ENCODE measurements around the gene STK24. TPM values are rescaled to one million over a fixed set of nuclear protein-coding genes. Genes with fewer than 3 reads are reported as not detected.

Gene STK24
- total and polyA plus RNA-seq, 2 donors (not counting 1 experiment from before 2014, with no cell fraction given): 53.2 to 73.1 TPM

DNA sequence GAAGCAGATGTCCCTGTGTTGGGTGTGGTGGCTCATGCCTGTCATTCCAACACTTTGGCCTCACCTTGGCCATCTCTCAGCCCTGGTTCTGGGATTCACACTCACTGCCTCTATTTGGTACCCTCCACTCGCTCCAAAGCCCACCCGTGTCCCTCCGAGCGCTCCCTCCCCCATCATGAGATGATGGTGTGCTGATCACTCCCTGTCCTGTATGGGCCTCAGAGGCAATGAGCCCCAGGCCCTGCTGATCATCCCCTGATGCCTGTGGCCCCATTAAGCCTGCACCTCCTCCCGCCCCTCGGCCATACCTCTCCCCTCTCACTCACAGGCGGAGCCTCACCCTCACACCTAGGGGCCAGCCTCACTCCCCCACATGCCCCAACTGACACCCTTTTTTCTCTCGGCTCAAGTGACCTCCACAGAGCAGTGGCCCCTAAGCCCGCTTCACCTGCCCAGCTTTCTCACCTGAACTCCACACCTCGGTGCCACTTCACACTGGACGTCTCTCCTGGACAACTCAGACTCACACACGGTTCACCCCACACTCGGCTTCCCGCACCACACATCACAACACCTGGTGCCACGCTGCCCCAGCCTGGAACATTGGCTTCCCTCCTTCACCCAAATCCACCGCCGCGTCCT, 114.5 kb downstream of the STK24 start:
- no peak for TF ChIP-seq EZH2 (IDR thresholded peaks at IDR 0.05; ENCODE audit: low read length, missing control alignments)
- TF ChIP-seq, protein P1, sequence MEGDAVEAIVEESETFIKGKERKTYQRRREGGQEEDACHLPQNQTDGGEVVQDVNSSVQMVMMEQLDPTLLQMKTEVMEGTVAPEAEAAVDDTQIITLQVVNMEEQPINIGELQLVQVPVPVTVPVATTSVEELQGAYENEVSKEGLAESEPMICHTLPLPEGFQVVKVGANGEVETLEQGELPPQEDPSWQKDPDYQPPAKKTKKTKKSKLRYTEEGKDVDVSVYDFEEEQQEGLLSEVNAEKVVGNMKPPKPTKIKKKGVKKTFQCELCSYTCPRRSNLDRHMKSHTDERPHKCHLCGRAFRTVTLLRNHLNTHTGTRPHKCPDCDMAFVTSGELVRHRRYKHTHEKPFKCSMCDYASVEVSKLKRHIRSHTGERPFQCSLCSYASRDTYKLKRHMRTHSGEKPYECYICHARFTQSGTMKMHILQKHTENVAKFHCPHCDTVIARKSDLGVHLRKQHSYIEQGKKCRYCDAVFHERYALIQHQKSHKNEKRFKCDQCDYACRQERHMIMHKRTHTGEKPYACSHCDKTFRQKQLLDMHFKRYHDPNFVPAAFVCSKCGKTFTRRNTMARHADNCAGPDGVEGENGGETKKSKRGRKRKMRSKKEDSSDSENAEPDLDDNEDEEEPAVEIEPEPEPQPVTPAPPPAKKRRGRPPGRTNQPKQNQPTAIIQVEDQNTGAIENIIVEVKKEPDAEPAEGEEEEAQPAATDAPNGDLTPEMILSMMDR (conservative IDR thresholded peaks at IDR 0.05 in 1 of 2, IDR thresholded peaks at IDR 0.05 in 1 of 2; ENCODE audit: low read depth in 1 of 2, low read length in 2 of 2): no peak
- H3K4me1 ChIP-seq (ENCODE audit: control insufficient read depth, extremely low read depth, insufficient read depth, low read length): no peaks in the 10 kb centered on the region
- peaks cover 26% of the 10 kb centered on the region for H3K36me3 ChIP-seq (ENCODE audit: control insufficient read depth, insufficient read depth, low read length)
- peaks cover 18% of the 10 kb centered on the region for H3K79me2 ChIP-seq (ENCODE audit: control insufficient read depth, insufficient read depth, low read length)
- no peak overlapping the region for H3K4me2 ChIP-seq (ENCODE audit: extremely low read depth, insufficient read depth, low read length)
- no peaks in the 10 kb centered on the region for H3K27me3 ChIP-seq (ENCODE audit: control insufficient read depth, insufficient read depth, low read length)
- H3K4me3 ChIP-seq (replicated peaks in 1 of 4; ENCODE audit: control extremely low read depth in 1 of 4, insufficient read depth in 1 of 4, low read depth in 3 of 4, low read length in 4 of 4): no peak overlapping the region
- H3K27ac ChIP-seq (ENCODE audit: insufficient read depth, low read length): no peak overlapping the region
- no peaks in the 10 kb centered on the region for H4K20me1 ChIP-seq (ENCODE audit: control insufficient read depth, extremely low read depth, insufficient read depth, low read length)
- DNase-seq (ENCODE audit: low read depth in 2 of 2): no peak
- no peaks in the 10 kb centered on the region for H3K9me3 ChIP-seq (ENCODE audit: control insufficient read depth, insufficient read depth, low read depth, low read length)
- H2AFZ ChIP-seq (ENCODE audit: low read length): no peak overlapping the region
- H3K9ac ChIP-seq (ENCODE audit: insufficient read depth, low read length): no peak overlapping the region

DNA sequence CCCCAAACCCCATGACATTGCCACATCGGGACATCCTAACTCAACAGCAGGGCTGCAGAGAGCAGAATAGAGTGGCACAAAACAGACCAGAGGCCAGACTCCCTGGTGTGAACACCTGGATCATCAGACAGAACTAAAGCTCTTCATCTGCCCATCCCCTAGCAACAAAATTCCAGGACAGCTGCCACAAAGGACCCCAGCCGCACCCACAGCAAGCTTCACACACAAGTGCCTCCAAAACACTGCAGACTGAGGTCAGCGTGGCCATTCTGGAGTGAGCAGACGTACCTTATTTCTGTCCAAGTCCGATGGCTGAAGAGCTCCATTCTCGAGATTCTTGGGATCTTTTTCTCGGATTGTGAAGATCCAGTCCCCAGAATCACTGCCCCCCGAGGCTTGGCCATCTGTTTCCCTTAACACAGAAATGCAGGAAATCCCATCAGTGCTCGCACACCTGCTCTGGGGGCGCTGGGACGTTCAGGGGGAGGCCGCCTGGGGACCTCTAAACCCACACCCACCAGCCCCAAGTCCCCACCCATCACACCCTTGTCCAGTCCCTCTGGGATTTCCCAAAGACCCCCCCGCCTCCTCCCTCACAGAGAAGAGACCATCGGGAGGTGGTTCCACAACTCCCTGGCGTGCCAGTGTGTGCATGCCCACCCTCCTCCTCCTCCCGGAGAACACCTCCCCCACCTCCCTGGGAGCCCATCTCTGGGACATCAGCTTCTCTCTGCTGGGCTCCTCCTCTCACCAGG, 115.2 kb downstream of the STK24 start:
- TF ChIP-seq, protein P1 (conservative IDR thresholded peaks at IDR 0.05 in 1 of 2, IDR thresholded peaks at IDR 0.05 in 1 of 2; ENCODE audit: low read depth in 1 of 2, low read length in 2 of 2): no peak
- no peak for TF ChIP-seq EZH2 (IDR thresholded peaks at IDR 0.05; ENCODE audit: low read length, missing control alignments)
- no peak overlapping the region for H3K9ac ChIP-seq (ENCODE audit: insufficient read depth, low read length)
- no peak overlapping the region for H2AFZ ChIP-seq (ENCODE audit: low read length)
- no peaks in the 10 kb centered on the region for H3K27me3 ChIP-seq (ENCODE audit: control insufficient read depth, insufficient read depth, low read length)
- no peaks in the 10 kb centered on the region for H3K9me3 ChIP-seq (ENCODE audit: control insufficient read depth, insufficient read depth, low read depth, low read length)
- H3K79me2 ChIP-seq (ENCODE audit: control insufficient read depth, insufficient read depth, low read length): peaks cover 18% of the 10 kb centered on the region
- H3K4me2 ChIP-seq (ENCODE audit: extremely low read depth, insufficient read depth, low read length): no peak overlapping the region
- H3K4me3 ChIP-seq (replicated peaks in 1 of 4; ENCODE audit: control extremely low read depth in 1 of 4, insufficient read depth in 1 of 4, low read depth in 3 of 4, low read length in 4 of 4): no peak overlapping the region
- no peaks in the 10 kb centered on the region for H4K20me1 ChIP-seq (ENCODE audit: control insufficient read depth, extremely low read depth, insufficient read depth, low read length)
- no peak overlapping the region for H3K27ac ChIP-seq (ENCODE audit: insufficient read depth, low read length)
- H3K36me3 ChIP-seq (ENCODE audit: control insufficient read depth, insufficient read depth, low read length): peaks cover 26% of the 10 kb centered on the region
- no peaks in the 10 kb centered on the region for H3K4me1 ChIP-seq (ENCODE audit: control insufficient read depth, extremely low read depth, insufficient read depth, low read length)
- no peak for DNase-seq (ENCODE audit: low read depth in 2 of 2)

DNA sequence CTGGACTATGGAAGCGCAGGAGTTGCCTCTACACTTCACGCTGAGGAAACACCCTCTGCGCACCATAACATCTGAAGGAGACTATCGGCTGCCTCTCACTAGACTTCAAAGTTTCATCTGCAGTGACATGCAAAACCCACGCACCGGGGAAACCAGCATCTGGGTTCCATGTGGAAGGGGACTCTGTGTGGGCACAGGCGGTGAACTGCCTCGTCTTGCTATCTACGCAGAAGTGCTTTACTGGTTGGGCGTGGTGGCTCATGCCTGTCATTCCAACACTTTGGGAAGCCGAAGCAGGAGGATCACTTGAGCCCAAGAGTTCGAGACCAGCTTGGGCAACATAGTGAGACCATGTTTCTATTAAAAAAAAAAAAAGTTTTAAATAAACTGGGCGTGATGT, 116.4 kb downstream of the STK24 start:
- H4K20me1 ChIP-seq (ENCODE audit: control insufficient read depth, extremely low read depth, insufficient read depth, low read length): no peaks in the 10 kb centered on the region
- peaks cover 18% of the 10 kb centered on the region for H3K79me2 ChIP-seq (ENCODE audit: control insufficient read depth, insufficient read depth, low read length)
- H3K4me1 ChIP-seq (ENCODE audit: control insufficient read depth, extremely low read depth, insufficient read depth, low read length): no peaks in the 10 kb centered on the region
- H2AFZ ChIP-seq (ENCODE audit: low read length): no peak overlapping the region
- H3K36me3 ChIP-seq (ENCODE audit: control insufficient read depth, insufficient read depth, low read length): peaks cover 31% of the 10 kb centered on the region
- H3K27me3 ChIP-seq (ENCODE audit: control insufficient read depth, insufficient read depth, low read length): no peaks in the 10 kb centered on the region
- H3K4me2 ChIP-seq (ENCODE audit: extremely low read depth, insufficient read depth, low read length): no peak overlapping the region
- H3K27ac ChIP-seq (ENCODE audit: insufficient read depth, low read length): no peak overlapping the region
- no peak overlapping the region for H3K9ac ChIP-seq (ENCODE audit: insufficient read depth, low read length)
- no peak for DNase-seq (ENCODE audit: low read depth in 2 of 2)
- no peak overlapping the region for H3K4me3 ChIP-seq (replicated peaks in 1 of 4; ENCODE audit: control extremely low read depth in 1 of 4, insufficient read depth in 1 of 4, low read depth in 3 of 4, low read length in 4 of 4)
- TF ChIP-seq EZH2 (IDR thresholded peaks at IDR 0.05; ENCODE audit: low read length, missing control alignments): no peak
- TF ChIP-seq, protein P1 (conservative IDR thresholded peaks at IDR 0.05 in 1 of 2, IDR thresholded peaks at IDR 0.05 in 1 of 2; ENCODE audit: low read depth in 1 of 2, low read length in 2 of 2): no peak
- H3K9me3 ChIP-seq (ENCODE audit: control insufficient read depth, insufficient read depth, low read depth, low read length): no peaks in the 10 kb centered on the region
